Central memory CD4-positive, alpha-beta T cell (primary cell): Measurements from ENCODE around the gene KRT35.
"Not testable (repeated sequence)": the region's sequence is repeated elsewhere in the genome, so short reads cannot be mapped to it uniquely, and the experiment has no call there.

Source experiments
- DNase-seq: peaks from one replicate; pipeline ENCODE4 v3.0.0; 2022

KRT35 gene

GRCh38 chr17:41452281-41452680 is 28.7 kb downstream of the KRT35 start:
- DNase-seq = no peak

- no peak for DNase-seq
Observed at GRCh38 chr17:41451154-41451728, 29.7 kb downstream of the KRT35 start.

- no peak for DNase-seq
Observed at GRCh38 chr17:41449008-41449407, 31.9 kb downstream of the KRT35 start.

GRCh38 chr17:41448506-41448905 is 32.4 kb downstream of the KRT35 start:
- no peak for DNase-seq

- no peak for DNase-seq
Observed at GRCh38 chr17:41446806-41447205, 34.1 kb downstream of the KRT35 start.

GRCh38 chr17:41444640-41445039 is 36.3 kb downstream of the KRT35 start:
- DNase-seq = no peak

GRCh38 chr17:41444186-41444585 is 36.8 kb downstream of the KRT35 start:
- DNase-seq = no peak

- DNase-seq = no peak
Observed at GRCh38 chr17:41442739-41443138, 38.2 kb downstream of the KRT35 start.

GRCh38 chr17:41440531-41441033 is 40.4 kb downstream of the KRT35 start, which contains the start of gene KRT38:
TSS of gene KRT38 (minus strand) at chr17:41440983. CDS start at chr17:41440921, 62 bp downstream.
- DNase-seq = no peak

GRCh38 chr17:41439375-41439774 is 41.6 kb downstream of the KRT35 start:
- no peak for DNase-seq

GRCh38 chr17:41437769-41438168 is 43.2 kb downstream of the KRT35 start:
- no peak for DNase-seq

GRCh38 chr17:41437254-41437653 is 43.7 kb downstream of the KRT35 start:
- no peak for DNase-seq

GRCh38 chr17:41434415-41434814 is 46.5 kb downstream of the KRT35 start:
- no peak for DNase-seq

GRCh38 chr17:41434005-41434404 is 46.9 kb downstream of the KRT35 start:
- no peak for DNase-seq

- DNase-seq = no peak
Observed at GRCh38 chr17:41433586-41433985, 47.4 kb downstream of the KRT35 start.

GRCh38 chr17:41430376-41430775 is 50.6 kb downstream of the KRT35 start:
- DNase-seq = not testable (repeated sequence)

GRCh38 chr17:41429667-41430066 is 51.3 kb downstream of the KRT35 start:
- DNase-seq = no peak

GRCh38 chr17:41428591-41429291 is 52.2 kb downstream of the KRT35 start:
- DNase-seq = no peak
